GM12878 (cell line): ENCODE results near the gene ACTG1. TPM values are rescaled to one million over a fixed set of nuclear protein-coding genes. Genes with fewer than 3 reads are reported as not detected.

Source experiments
- ATAC-seq: fragments of 200-7000 bp; cut with Tn5 transposase; 3 replicates; pipeline ENCODE4 v1.9.1; 2020; ENCODE audit warnings: mild to moderate bottlenecking, moderate library complexity
- BruUV-seq: library from RNA; stranded (reverse); fragments of 400-500 nt; replicated peaks from 2 replicates; lab custom pipeline; 2021; lab: Mats Ljungman, UMichigan
- CTCF ChIA-PET: fragments of 300-600 bp; sonication (Branson Sonifier 250); formaldehyde crosslinking; extraction: SDS; loops from one replicate; lab custom pipeline; 2021; ENCODE audit warnings: inconsistent platforms; lab: Yijun Ruan, JAX
- POLR2A ChIA-PET: fragments of 350-600 bp; formaldehyde crosslinking; extraction: SDS; loops from one replicate; lab custom pipeline; 2021; ENCODE audit warnings: inconsistent platforms; lab: Charles Lee
- RAD21 ChIA-PET: fragments of 300-600 bp; sonication (Branson Sonifier 250); formaldehyde crosslinking; loops from one replicate; lab custom pipeline; 2023; ENCODE audit warnings: antibody characterized with exemption; ENCODE audit not compliant: unreplicated experiment; lab: Charles Lee
- SMC1A ChIA-PET: fragments of 300-600 bp; sonication (Branson Sonifier 250); formaldehyde crosslinking; loops from one replicate; lab custom pipeline; 2023; ENCODE audit not compliant: unreplicated experiment, uncharacterized antibody; lab: Charles Lee
- DNase-seq: peaks from one replicate; pipeline ENCODE4 v3.0.0-alpha.2; 2011; ENCODE audit warnings: low read depth, low spot score
- FAIRE-seq: peaks from 3 replicates; lab custom pipeline; 2011; peaks lifted over from hg19 to GRCh38; lab: Jason Lieb, UNC
- H2AFZ ChIP-seq: 2 replicates; pipeline ENCODE4 v1.6.0; 2011; ENCODE audit warnings: low read depth, low read length, control low read depth; ENCODE audit not compliant: control insufficient read depth
- H3K27ac ChIP-seq: 2 replicates; pipeline ENCODE4 v1.5.1; 2011; ENCODE audit warnings: control low read depth; ENCODE audit not compliant: control insufficient read depth, insufficient read depth
- H3K27me3 ChIP-seq, 2 experiments: replicated peaks in 1 of 2; 2 replicates each; pipeline versions ENCODE4 v1.6.0 to v1.6.1; 2011; ENCODE audit warnings: low read length in 1 of 2; ENCODE audit not compliant: control insufficient read depth in 2 of 2, insufficient read depth in 2 of 2
- H3K36me3 ChIP-seq, 2 experiments: 2 replicates each; pipeline ENCODE4 v1.5.1; 2011; ENCODE audit warnings: low read length in 1 of 2; ENCODE audit not compliant: control insufficient read depth in 2 of 2, insufficient read depth in 2 of 2
- H3K4me1 ChIP-seq: 2 replicates; pipeline ENCODE4 v1.6.1; 2011; ENCODE audit warnings: mild to moderate bottlenecking, low read length, moderate library complexity, mixed read lengths; ENCODE audit not compliant: control insufficient read depth, insufficient read depth
- H3K4me2 ChIP-seq: 2 replicates; pipeline ENCODE4 v1.6.0; 2011; ENCODE audit warnings: control low read depth; ENCODE audit not compliant: control insufficient read depth, insufficient read depth
- H3K4me3 ChIP-seq: fragments of 200-600 bp; sonication (generic); 2 replicates; pipeline ENCODE4 v1.5.1; 2016
- H3K79me2 ChIP-seq: 2 replicates; pipeline ENCODE4 v1.6.0; 2011; ENCODE audit warnings: low read length; ENCODE audit not compliant: control insufficient read depth, insufficient read depth
- H3K9ac ChIP-seq: 2 replicates; pipeline ENCODE4 v1.8.0; 2011; ENCODE audit warnings: low read length, control low read depth, mixed read lengths; ENCODE audit not compliant: control insufficient read depth, insufficient read depth
- H3K9me3 ChIP-seq: replicated peaks from 3 replicates; pipeline ENCODE4 v1.5.1; 2011; ENCODE audit warnings: mild to moderate bottlenecking, low read length; ENCODE audit not compliant: control insufficient read depth, insufficient read depth
- H4K20me1 ChIP-seq: 2 replicates; pipeline ENCODE4 v1.6.0; 2011; ENCODE audit not compliant: control insufficient read depth, insufficient read depth
- BACH1 ChIP-seq: fragments of 450-650 bp; IDR thresholded peaks from 2 replicates; pipeline ENCODE4 v1.6.1; 2017; ENCODE audit warnings: mild to moderate bottlenecking, borderline replicate concordance
- BCLAF1 ChIP-seq: fragments of 450-650 bp; IDR thresholded peaks from 2 replicates; pipeline ENCODE4 v1.6.1; 2017; ENCODE audit warnings: antibody characterized with exemption, mild to moderate bottlenecking, moderate library complexity
- IRF3 ChIP-seq: fragments of 450-650 bp; IDR thresholded peaks from 2 replicates; pipeline ENCODE4 v1.6.1; 2014; ENCODE audit warnings: mild to moderate bottlenecking
- JUND ChIP-seq: IDR thresholded peaks from 2 replicates; pipeline ENCODE4 v1.6.1; 2012; ENCODE audit warnings: low read depth, mild to moderate bottlenecking, low read length, improper control_type of control experiment, moderate library complexity
- KAT2A ChIP-seq: conservative IDR thresholded peaks from 2 replicates; pipeline ENCODE4 v1.6.1; 2011; ENCODE audit warnings: low read depth, low read length; ENCODE audit not compliant: control insufficient read depth
- MAX ChIP-seq: IDR thresholded peaks from 2 replicates; pipeline ENCODE4 v1.6.1; 2012; ENCODE audit warnings: low read depth, low read length, improper control_type of control experiment
- MTA3 ChIP-seq: IDR thresholded peaks from 2 replicates; pipeline ENCODE4 v1.6.1; 2012; ENCODE audit warnings: low read length, inconsistent platforms, borderline replicate concordance
- MXI1 ChIP-seq: fragments of 150-350 bp; IDR thresholded peaks from 2 replicates; pipeline ENCODE4 v1.6.1; 2011; ENCODE audit warnings: low read depth, mild to moderate bottlenecking, inconsistent platforms, low read length, improper control_type of control experiment
- PAX8 ChIP-seq: fragments of 450-650 bp; IDR thresholded peaks from 2 replicates; pipeline ENCODE4 v1.6.1; 2017; ENCODE audit warnings: mild to moderate bottlenecking, moderate library complexity
- POLR2A ChIP-seq: IDR thresholded peaks from 2 replicates; pipeline ENCODE4 v1.6.1; 2011; ENCODE audit warnings: low read depth, mild to moderate bottlenecking, low read length
- RCOR1 ChIP-seq: conservative IDR thresholded peaks from 2 replicates; pipeline ENCODE4 v1.6.1; 2012; ENCODE audit warnings: low read depth, low read length, improper control_type of control experiment
- SMAD5 ChIP-seq: IDR thresholded peaks from 2 replicates; pipeline ENCODE4 v1.6.1; 2016; ENCODE audit warnings: antibody characterized with exemption, low read depth
- SPI1 ChIP-seq: IDR thresholded peaks from 2 replicates; pipeline ENCODE4 v1.6.1; 2011; ENCODE audit warnings: low read depth, mild to moderate bottlenecking, low read length, moderate library complexity, borderline replicate concordance; ENCODE audit not compliant: insufficient read depth
- ZNF207 ChIP-seq: fragments of 450-650 bp; IDR thresholded peaks from 2 replicates; pipeline ENCODE4 v1.6.1; 2014; ENCODE audit warnings: antibody characterized with exemption, mild to moderate bottlenecking, borderline replicate concordance
- ZNF687 ChIP-seq: fragments of 450-650 bp; IDR thresholded peaks from 2 replicates; pipeline ENCODE4 v1.6.1; 2017; ENCODE audit warnings: mild to moderate bottlenecking, moderate library complexity
- WGBS: methylation state at CpG from one replicate; pipeline ENCODE4 v1.1.6; 2016; ENCODE audit warnings: low lambda C conversion rate; ENCODE audit not compliant: insufficient replicate concordance, insufficient coverage; ENCODE audit errors: missing lambda C conversion rate; 5-methylcytosine and 5-hydroxymethylcytosine counted together
- in situ Hi-C: fragments of 300-500 bp; cut with MboI; formaldehyde crosslinking; loops from 9 replicates; pipeline ENCODE4 v1.14.3; 2018; ENCODE audit warnings: mixed read lengths
- intact Hi-C: fragments of 100-400 bp; cut with micrococcal nuclease; formaldehyde crosslinking; loops from one replicate; pipeline ENCODE4 v1.14.2; 2022; ENCODE audit not compliant: unreplicated experiment
- polyA plus RNA-seq, 11 experiments: library from polyadenylated mRNA; depleted of rRNA in 4 of 11; unstranded in 6 of 11; stranded (reverse) in 5 of 11; fragments of >200 nt; fragmentation: Nextera tagmentation in 4 of 11; fragmentation: Illumina TruSeq in 1 of 11; extraction: Ambion mirVana in 4 of 11; extraction: Trizol in 1 of 11; gene quantifications; 1 replicate in 1 of 11; 2 replicates in 10 of 11; pipeline versions ENCODE4 v1.2.1 to v1.2.3, GENCODE V29; 2011 to 2016; ENCODE audit warnings: inconsistent platforms in 2 of 11, missing spikeins in 2 of 11, low read depth in 1 of 11
- total RNA-seq, 4 experiments: library from RNA; depleted of rRNA in 3 of 4; stranded (reverse); fragments of >200 nt in 3 of 4; fragmentation: Illumina TruSeq in 1 of 4; extraction: Trizol in 1 of 4; gene quantifications; 2 replicates each; pipeline versions ENCODE4 v1.2.1 to v1.2.3, GENCODE V29; 2013 to 2021

The ACTG1 gene
- total and polyA plus RNA-seq, 10 of the 15 experiments (the other 5 are each of a cell fraction or from before 2014, with no cell fraction given), result 810 to 6,105 (median 3,650) TPM

DNA sequence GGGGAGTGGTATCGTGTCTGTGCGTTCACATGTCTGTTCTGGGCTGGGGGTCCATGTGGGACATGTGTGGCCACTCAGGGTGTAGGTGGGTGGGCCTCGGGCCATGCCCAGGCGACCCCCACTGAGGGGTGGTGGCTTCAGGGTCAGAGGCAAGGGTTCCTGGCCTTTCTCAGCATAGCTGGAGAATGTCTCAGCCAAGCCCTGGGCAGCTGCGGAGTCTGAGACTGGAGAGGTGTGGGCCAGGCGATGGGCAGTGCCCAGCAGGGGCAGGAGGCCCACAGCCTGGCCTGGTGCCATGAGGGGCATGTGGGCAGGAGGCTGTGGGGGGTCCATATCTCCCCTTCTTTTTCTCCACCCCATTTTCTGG lies 16.8 kb upstream of the ACTG1 start:
- SMC1A ChIA-PET, result no interaction called here
- Histone ChIP-seq H3K9ac (no peak overlapping the region), H3K4me2 (no peak overlapping the region), H2AFZ (no peak overlapping the region), H3K36me3 (no peaks in the 10 kb centered on the region), H4K20me1 (no peaks in the 10 kb centered on the region), H3K27ac (no peak overlapping the region), H3K4me3 (no peak overlapping the region), H3K9me3 (no peaks in the 10 kb centered on the region), H3K4me1 (no peaks in the 10 kb centered on the region), H3K27me3 (no peaks in the 10 kb centered on the region), H3K79me2 (no peaks in the 10 kb centered on the region)
- DNase-seq, result no peak
- no peak for ATAC-seq
- RAD21 ChIA-PET, result no interaction called here
- in situ Hi-C loops, result no loop called here
- POLR2A ChIA-PET, result interaction anchor here (0.5 kb wide), 1 partner anchor 33 kb away, joined by 4 read pairs; no protein-coding TSS in a partner anchor
- intact Hi-C loops, result no loop called here
- no TSS peak for BruUV-seq
- no peak for FAIRE-seq
- 60% methylated on average over 6 of the region's 6 CpGs for WGBS
- CTCF ChIA-PET, result interaction anchor here (1.1 kb wide), 1 partner anchor 277 kb away, joined by 5 read pairs; no protein-coding TSS in a partner anchor
- no peak for TF ChIP-seq JUND
- no peak for TF ChIP-seq BCLAF1
- no peak for TF ChIP-seq MTA3
- TF ChIP-seq BACH1, result no peak
- TF ChIP-seq MXI1, result no peak
- no peak for TF ChIP-seq MAX
- TF ChIP-seq KAT2A, result no peak
- TF ChIP-seq ZNF687, result no peak
- no peak for TF ChIP-seq SMAD5
- TF ChIP-seq SPI1, result no peak
- TF ChIP-seq ZNF207, result no peak
- no peak for TF ChIP-seq RCOR1
- no peak for TF ChIP-seq IRF3
- no peak for TF ChIP-seq PAX8
- no peak for TF ChIP-seq POLR2A
